Memory B cell (primary cell): ENCODE data around the gene OR5F1.

Experiments
- ATAC-seq: fragments of 150-1000 bp; cut with Tn5 transposase; 2 replicates; pipeline ENCODE4 v1.10.0; 2021; ENCODE audit warnings: low read depth, mild to moderate bottlenecking, moderate library complexity
- DNase-seq, 2 donors: peaks; one replicate each; pipeline ENCODE4 v3.0.0; 2022; ENCODE audit warnings: low spot score in 2 of 2
- H3K27ac Mint-ChIP-seq: one replicate; pipeline ENCODE4 v1.8.0; 2022; ENCODE audit warnings: mild to moderate bottlenecking, moderate library complexity, mixed read lengths
- H3K27me3 Mint-ChIP-seq: one replicate; pipeline ENCODE4 v1.8.0; 2022; ENCODE audit warnings: mixed read lengths
- H3K36me3 Mint-ChIP-seq: one replicate; pipeline ENCODE4 v1.8.0; 2022; ENCODE audit warnings: mild to moderate bottlenecking, mixed read lengths
- H3K4me1 Mint-ChIP-seq: one replicate; pipeline ENCODE4 v1.8.0; 2022; ENCODE audit warnings: mixed read lengths
- H3K4me3 Mint-ChIP-seq: one replicate; pipeline ENCODE4 v1.8.0; 2022; ENCODE audit warnings: mild to moderate bottlenecking, moderate library complexity, mixed read lengths
- H3K9me3 Mint-ChIP-seq: one replicate; pipeline ENCODE4 v1.8.0; 2022; ENCODE audit warnings: mixed read lengths

Gene OR5F1

GRCh38 chr11:55994525-55994924 lies at the start of gene OR5F1:
Gene OR5F1 (minus strand): TSS chr11:55994625. CDS start chr11:55994625, 0 bp downstream.
- H3K9me3 Mint-ChIP-seq: peaks cover 13% of the 10 kb centered on the region
- no peaks in the 10 kb centered on the region for H3K27me3 Mint-ChIP-seq
- H3K4me3 Mint-ChIP-seq: no peak within 1 kb of the TSS
- H3K4me1 Mint-ChIP-seq: no peaks in the 10 kb centered on the region
- no peak for DNase-seq
- H3K36me3 Mint-ChIP-seq: no peaks in the 10 kb centered on the region
- no peak for ATAC-seq
- no peak within 1 kb of the TSS for H3K27ac Mint-ChIP-seq

- ATAC-seq: no peak
- H3K36me3 Mint-ChIP-seq: no peaks in the 10 kb centered on the region
Measured at GRCh38 chr11:56027354-56027753, 32.9 kb upstream of the OR5F1 start, which contains the start of gene OR5AS1. Gene OR5AS1 (plus strand): TSS chr11:56027654. CDS start chr11:56030419, 2,765 bp downstream.

GRCh38 chr11:56013805-56014204 lies 19.4 kb upstream of the OR5F1 start:
- DNase-seq (no peak), ATAC-seq (no peak)
- Mint-ChIP-seq H3K27me3 (no peaks in the 10 kb centered on the region), H3K4me1 (no peaks in the 10 kb centered on the region), H3K4me3 (no peak overlapping the region), H3K27ac (no peak overlapping the region), H3K9me3 (peaks cover 8% of the 10 kb centered on the region), H3K36me3 (no peaks in the 10 kb centered on the region)

More at GRCh38 chr11:56027354-56027753, 32.9 kb upstream of the OR5F1 start, which contains the start of gene OR5AS1:
- no peaks in the 10 kb centered on the region for H3K27me3 Mint-ChIP-seq
- H3K27ac Mint-ChIP-seq: no peak within 1 kb of the TSS
- no peak within 1 kb of the TSS for H3K4me3 Mint-ChIP-seq
- no peaks in the 10 kb centered on the region for H3K4me1 Mint-ChIP-seq
- peaks cover 2% of the 10 kb centered on the region for H3K9me3 Mint-ChIP-seq
- DNase-seq: no peak

- Mint-ChIP-seq H3K36me3 (no peaks in the 10 kb centered on the region), H3K27ac (no peak overlapping the region), H3K27me3 (no peaks in the 10 kb centered on the region), H3K4me1 (no peaks in the 10 kb centered on the region), H3K4me3 (no peak overlapping the region), H3K9me3 (peaks cover 6% of the 10 kb centered on the region)
- no peak for DNase-seq
- no peak for ATAC-seq
Measured at GRCh38 chr11:56010716-56011115, 16.3 kb upstream of the OR5F1 start.

GRCh38 chr11:55970935-55971334 lies 23.5 kb downstream of the OR5F1 start:
- H3K27ac Mint-ChIP-seq: no peak overlapping the region
- ATAC-seq (no peak), DNase-seq (no peak)
- no peaks in the 10 kb centered on the region for H3K36me3 Mint-ChIP-seq
- no peaks in the 10 kb centered on the region for H3K4me1 Mint-ChIP-seq
- H3K4me3 Mint-ChIP-seq: no peak overlapping the region
- H3K27me3 Mint-ChIP-seq: no peaks in the 10 kb centered on the region
- peaks cover 7% of the 10 kb centered on the region for H3K9me3 Mint-ChIP-seq

GRCh38 chr11:55969845-55970244 lies 24.6 kb downstream of the OR5F1 start, which contains the start of gene OR10AG1:
Gene OR10AG1 (minus strand): TSS chr11:55969945. CDS start chr11:55969907, 38 bp downstream.
- ATAC-seq (no peak), DNase-seq (no peak)
- peaks cover 7% of the 10 kb centered on the region for H3K9me3 Mint-ChIP-seq
- no peaks in the 10 kb centered on the region for H3K4me1 Mint-ChIP-seq
- no peaks in the 10 kb centered on the region for H3K27me3 Mint-ChIP-seq
- H3K27ac Mint-ChIP-seq: no peak within 1 kb of the TSS
- H3K36me3 Mint-ChIP-seq: no peaks in the 10 kb centered on the region
- H3K4me3 Mint-ChIP-seq: no peak within 1 kb of the TSS

GRCh38 chr11:55967914-55968313 lies 26.5 kb downstream of the OR5F1 start:
- no peak overlapping the region for H3K27ac Mint-ChIP-seq
- H3K4me3 Mint-ChIP-seq: no peak overlapping the region

GRCh38 chr11:55966391-55966790 lies 28.0 kb downstream of the OR5F1 start:
- DNase-seq (no peak), ATAC-seq (no peak)
- H3K4me1 Mint-ChIP-seq: no peaks in the 10 kb centered on the region
- no peak overlapping the region for H3K4me3 Mint-ChIP-seq
- no peak overlapping the region for H3K27ac Mint-ChIP-seq
- peaks cover 8% of the 10 kb centered on the region for H3K9me3 Mint-ChIP-seq
- H3K27me3 Mint-ChIP-seq: no peaks in the 10 kb centered on the region
- H3K36me3 Mint-ChIP-seq: no peaks in the 10 kb centered on the region

More at GRCh38 chr11:55967914-55968313, 26.5 kb downstream of the OR5F1 start:
- no peaks in the 10 kb centered on the region for H3K27me3 Mint-ChIP-seq
- no peaks in the 10 kb centered on the region for H3K4me1 Mint-ChIP-seq
- DNase-seq (no peak), ATAC-seq (no peak)
- H3K9me3 Mint-ChIP-seq: peaks cover 7% of the 10 kb centered on the region
- H3K36me3 Mint-ChIP-seq: no peaks in the 10 kb centered on the region

GRCh38 chr11:55956521-55956920 lies 37.9 kb downstream of the OR5F1 start:
- H3K36me3 Mint-ChIP-seq: no peaks in the 10 kb centered on the region
- no peaks in the 10 kb centered on the region for H3K9me3 Mint-ChIP-seq
- H3K4me1 Mint-ChIP-seq: no peaks in the 10 kb centered on the region
- H3K27ac Mint-ChIP-seq: no peak overlapping the region
- no peak overlapping the region for H3K4me3 Mint-ChIP-seq
- ATAC-seq: no peak
- DNase-seq: no peak
- no peaks in the 10 kb centered on the region for H3K27me3 Mint-ChIP-seq

GRCh38 chr11:55949330-55949729 lies 45.1 kb downstream of the OR5F1 start:
- ATAC-seq (no peak), DNase-seq (no peak)
- Mint-ChIP-seq H3K27ac (no peak overlapping the region), H3K9me3 (peaks cover 6% of the 10 kb centered on the region), H3K36me3 (no peaks in the 10 kb centered on the region), H3K4me1 (no peaks in the 10 kb centered on the region), H3K27me3 (no peaks in the 10 kb centered on the region), H3K4me3 (no peak overlapping the region)
